GM12874 (cell line): ENCODE results near the gene ACSS1.

Experiments used
- CTCF ChIP-seq: IDR thresholded peaks from 2 replicates; pipeline ENCODE4 v1.5.1; 2011; ENCODE audit warnings: low read depth, mild to moderate bottlenecking, control low read depth, low read length, moderate library complexity; ENCODE audit not compliant: insufficient read depth

ACSS1 gene

GRCh38 chr20:25056690-25057233 is 1.2 kb downstream of the ACSS1 start:
- no peak for TF ChIP-seq CTCF

GRCh38 chr20:25055711-25056495 is 2.0 kb downstream of the ACSS1 start:
- no peak for TF ChIP-seq CTCF

- TF ChIP-seq CTCF, result no peak
These were observed 2.8 kb downstream of the ACSS1 start for GRCh38 chr20:25054995-25055629.

GRCh38 chr20:25054096-25054820 is 3.7 kb downstream of the ACSS1 start:
- no peak for TF ChIP-seq CTCF

- no peak for TF ChIP-seq CTCF
These were observed 4.5 kb downstream of the ACSS1 start for GRCh38 chr20:25053255-25054031.

GRCh38 chr20:25052255-25053194 is 5.4 kb downstream of the ACSS1 start:
- TF ChIP-seq CTCF, result no peak
